Activated CD8-positive, alpha-beta memory T cell treated with anti-CD3 and anti-CD28 coated beads for 48 hours (primary cell): Measurements from ENCODE around the gene PAX2.

Experiments
- DNase-seq, 3 experiments: peaks; one replicate each; pipeline ENCODE4 v3.0.0-alpha.2; 2020; ENCODE audit warnings: low read depth in 2 of 3, low spot score in 2 of 3

The PAX2 gene

DNA sequence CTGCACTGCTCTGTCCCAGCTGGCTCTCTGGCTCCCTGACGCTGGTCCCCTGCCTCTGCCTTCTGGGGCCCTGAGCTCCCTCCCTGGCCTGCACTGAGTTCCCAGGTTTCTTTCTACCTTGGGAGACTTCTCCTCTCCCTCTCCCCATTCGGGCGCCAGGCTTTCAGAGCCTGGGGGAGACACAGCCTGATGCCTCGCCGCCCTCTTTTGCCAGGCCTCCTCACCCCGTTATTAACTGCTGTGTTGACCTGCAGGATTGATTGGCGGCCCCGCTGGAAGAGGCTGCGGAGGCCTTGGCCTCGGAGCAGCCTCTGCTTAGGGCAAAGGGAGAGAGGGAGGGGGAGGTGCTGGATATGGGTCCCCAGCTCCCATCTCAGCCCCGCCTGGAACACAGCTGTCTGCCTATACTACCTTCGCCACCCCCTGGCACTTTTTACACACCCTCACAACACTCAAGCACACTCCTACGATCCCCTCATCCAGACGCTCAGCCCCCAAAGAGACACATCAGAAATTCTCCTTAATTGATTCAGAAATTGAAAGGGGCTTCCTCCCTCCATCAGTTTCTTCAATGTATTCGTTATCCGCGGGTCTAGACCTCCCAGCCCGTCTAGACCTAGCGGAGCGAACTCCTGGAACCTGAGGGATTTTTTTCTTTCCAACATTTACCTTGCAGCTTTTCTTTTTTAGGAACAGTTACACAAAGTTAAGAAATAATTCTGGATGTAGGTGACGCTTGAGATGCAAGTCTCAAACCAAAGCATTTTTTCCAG, 7.1 kb upstream of the PAX2 start:
- DNase-seq, result no peak

GRCh38 chr10:100739517-100740368, 5.6 kb upstream of the PAX2 start:
- no peak for DNase-seq

DNA sequence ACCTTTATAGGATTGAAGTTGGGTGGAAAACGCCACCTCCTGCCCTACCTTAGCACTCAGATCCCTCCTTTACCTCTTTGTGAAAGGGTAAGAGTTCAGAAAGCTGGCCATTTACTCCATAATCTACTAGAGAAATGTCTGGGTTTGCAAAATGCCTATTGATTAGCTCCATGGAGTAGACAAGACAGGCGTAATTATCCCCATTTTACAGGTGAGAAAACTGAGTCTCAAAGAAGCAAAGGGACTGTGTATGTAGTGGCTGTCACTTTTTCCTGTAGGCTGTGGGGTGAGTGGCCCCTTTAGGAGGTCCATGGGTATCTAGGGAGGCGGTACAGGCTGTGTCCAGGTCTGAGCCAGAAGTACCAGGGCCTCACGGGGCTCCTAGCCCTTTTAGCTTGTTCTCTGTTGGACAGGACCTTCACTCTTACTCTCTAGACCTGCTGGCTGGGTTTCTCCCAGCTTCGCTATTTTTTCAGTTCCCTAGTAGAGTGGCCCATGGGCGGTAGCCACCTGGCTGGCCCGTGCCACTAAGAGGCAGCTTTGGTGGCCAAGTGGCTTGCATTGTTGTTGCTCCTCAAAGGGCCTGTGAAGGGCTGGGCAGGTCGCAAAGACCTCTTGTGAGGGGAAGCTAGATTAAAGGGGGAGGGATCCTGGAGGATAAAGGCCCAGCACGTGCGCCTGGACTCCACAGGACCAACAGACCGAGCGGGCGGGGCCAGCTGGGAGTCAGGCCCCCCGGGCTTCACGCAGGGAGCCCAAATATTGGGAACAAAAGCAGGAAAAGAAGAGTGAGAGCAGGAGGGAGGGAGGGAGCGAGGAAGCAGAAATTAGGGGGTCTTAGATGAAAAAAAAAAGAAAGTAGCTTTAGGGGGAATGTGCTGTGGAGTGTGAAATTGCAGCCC, 4.7 kb upstream of the PAX2 start:
- no peak for DNase-seq

DNA sequence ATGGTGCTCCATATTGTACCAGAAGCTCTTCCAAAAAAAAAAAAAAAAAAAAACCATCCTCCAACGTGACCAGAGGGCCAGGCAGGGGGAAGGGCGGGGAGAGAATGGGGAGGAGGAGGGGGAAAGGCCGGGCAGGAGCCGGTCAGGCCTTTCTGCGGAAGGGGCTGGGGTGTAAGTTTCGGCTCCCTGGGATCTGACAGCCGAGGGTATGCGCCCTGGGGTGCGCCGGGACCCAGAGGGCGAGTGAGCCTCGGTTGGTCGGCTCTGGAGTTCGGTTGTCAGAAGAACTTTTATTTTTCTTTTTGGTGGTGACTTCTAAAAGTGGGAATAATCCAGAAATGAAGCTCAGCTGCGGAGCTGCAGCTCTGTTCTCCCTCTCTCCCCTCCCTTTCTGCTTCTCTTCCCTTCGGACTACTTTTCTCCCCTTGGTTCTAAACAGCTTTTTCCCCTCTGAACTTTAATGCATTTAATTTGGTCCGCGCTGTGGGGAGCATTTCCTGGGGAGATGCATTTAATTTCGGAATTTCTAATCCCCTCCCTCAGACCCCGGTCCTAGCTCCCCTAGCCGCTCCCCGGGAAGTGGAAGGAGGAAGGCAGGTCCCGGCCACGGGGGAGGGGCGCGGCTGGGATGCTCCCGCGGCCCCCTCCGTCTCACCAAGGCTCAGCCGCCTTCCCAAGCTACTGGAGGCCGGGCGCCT, 3.9 kb upstream of the PAX2 start:
- no peak for DNase-seq

DNA sequence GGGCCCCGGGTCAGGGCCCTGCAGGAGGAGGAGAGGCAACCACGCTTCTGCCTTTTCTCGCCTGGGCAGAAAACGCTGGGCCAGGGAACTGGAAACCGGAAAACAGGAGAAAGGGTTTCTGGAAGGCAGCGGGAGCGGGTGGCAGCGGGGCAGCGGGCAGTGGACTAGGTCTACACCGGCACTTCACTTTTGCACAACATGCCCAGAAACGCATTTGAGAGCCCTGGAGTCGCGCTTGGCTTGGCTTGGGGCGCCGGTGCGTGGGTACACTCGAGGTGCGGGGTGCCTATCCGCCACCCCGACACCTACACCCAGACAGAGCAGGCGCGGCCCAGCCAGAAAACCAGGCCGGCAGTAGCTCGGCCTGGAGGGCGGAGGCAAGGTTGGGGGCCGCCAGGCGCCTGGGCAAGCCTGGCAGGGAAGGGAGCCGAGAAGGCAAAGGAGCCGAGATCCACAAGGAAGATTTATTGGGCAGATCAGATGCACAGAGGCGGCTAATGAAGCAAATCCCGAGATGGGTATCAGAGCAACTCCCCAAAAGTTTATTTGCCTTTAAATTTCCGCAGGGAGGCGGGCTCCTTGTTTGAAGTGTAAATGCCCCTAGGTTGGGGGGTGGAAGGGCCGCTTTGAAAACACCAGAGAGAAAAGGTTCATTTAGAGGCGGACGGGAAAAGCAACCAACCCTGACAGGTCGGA, 3.2 kb upstream of the PAX2 start:
- DNase-seq, result no peak

GRCh38 chr10:100742936-100743335, 2.4 kb upstream of the PAX2 start:
- DNase-seq, result no peak

- no peak for DNase-seq
Measured at GRCh38 chr10:100743626-100744135, 1.7 kb upstream of the PAX2 start.

DNA sequence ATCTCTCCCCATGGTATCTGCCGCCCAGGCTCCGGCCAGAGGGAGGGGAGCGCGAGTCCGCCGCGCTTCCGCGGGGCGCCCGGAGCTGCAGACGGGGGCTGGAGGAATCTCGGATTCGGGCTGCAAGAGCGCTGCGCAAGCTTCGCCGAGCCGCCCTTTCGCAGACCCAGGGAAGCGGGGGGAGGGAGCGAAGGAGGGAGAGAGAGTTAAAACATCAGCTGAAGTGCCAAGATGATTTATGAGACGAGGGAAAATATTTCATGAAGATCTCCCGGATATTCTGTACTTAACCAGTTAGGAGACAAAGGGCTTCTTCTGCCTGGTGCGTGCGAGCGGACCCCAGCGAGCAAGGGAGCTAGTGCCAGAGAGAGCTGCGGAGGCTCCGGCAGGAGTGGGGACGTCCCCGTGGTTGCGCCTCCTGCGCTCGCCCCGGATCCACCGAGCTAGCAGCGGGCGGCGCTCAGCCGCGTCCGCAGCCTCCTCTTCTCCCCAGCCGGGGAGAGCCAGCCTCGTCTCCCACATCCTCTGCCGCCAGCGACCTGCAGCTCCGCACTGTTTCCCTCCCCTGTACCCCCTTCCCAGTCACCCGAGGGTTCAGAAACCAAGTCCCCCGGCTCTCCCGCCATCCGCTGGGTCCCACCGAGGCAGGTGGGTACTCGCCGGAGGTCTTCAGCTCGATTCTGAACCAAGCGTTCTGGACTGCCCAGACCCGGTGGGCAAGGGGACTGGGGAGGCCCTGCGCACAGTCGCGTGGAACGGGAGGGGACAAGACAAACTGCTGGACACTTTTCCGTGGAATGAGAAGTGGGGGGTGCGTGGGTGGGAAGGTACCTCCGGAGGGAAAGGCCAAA, 1.0 kb upstream of the PAX2 start:
- no peak for DNase-seq

DNA sequence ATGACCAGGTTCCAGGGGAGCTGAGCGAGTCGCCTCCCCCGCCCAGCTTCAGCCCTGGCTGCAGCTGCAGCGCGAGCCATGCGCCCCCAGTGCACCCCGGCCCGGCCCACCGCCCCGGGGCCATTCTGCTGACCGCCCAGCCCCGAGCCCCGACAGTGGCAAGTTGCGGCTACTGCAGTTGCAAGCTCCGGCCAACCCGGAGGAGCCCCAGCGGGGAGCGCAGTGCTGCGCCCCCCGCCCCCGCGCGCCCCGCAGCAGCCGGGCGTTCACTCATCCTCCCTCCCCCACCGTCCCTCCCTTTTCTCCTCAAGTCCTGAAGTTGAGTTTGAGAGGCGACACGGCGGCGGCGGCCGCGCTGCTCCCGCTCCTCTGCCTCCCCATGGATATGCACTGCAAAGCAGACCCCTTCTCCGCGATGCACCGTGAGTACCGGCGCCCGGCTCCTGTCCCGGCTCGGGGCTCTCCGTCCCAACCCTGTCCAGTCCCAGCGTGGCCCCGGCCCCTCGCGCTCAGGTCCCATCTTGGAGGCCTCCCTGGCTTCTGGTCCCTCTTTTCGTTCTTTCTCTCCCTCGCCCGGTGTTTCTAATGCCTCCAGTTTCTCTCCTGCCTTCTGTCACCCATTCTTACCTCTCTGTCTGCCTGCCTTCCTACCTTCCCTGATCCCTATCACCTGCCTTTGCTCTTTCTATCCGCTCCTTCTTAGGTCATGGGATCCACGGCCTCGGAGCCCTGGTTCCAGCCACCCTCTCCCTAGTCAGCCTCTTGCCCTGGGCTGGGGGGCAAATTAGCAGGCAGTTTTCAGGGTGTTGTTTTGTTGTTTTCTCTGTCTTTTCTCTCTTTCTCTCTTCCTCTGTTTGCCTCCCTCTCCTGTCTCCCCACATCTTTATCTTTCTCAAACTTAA, 751 bp downstream of the PAX2 start:
- no peak for DNase-seq

- no peak for DNase-seq
Measured at GRCh38 chr10:100746784-100747455, 1.5 kb downstream of the PAX2 start.

GRCh38 chr10:100747456-100748230, 2.3 kb downstream of the PAX2 start:
- DNase-seq, result no peak

GRCh38 chr10:100748231-100749058, 3.1 kb downstream of the PAX2 start:
- no peak for DNase-seq

- DNase-seq, result no peak
Measured at GRCh38 chr10:100749059-100749308, 3.6 kb downstream of the PAX2 start.

DNA sequence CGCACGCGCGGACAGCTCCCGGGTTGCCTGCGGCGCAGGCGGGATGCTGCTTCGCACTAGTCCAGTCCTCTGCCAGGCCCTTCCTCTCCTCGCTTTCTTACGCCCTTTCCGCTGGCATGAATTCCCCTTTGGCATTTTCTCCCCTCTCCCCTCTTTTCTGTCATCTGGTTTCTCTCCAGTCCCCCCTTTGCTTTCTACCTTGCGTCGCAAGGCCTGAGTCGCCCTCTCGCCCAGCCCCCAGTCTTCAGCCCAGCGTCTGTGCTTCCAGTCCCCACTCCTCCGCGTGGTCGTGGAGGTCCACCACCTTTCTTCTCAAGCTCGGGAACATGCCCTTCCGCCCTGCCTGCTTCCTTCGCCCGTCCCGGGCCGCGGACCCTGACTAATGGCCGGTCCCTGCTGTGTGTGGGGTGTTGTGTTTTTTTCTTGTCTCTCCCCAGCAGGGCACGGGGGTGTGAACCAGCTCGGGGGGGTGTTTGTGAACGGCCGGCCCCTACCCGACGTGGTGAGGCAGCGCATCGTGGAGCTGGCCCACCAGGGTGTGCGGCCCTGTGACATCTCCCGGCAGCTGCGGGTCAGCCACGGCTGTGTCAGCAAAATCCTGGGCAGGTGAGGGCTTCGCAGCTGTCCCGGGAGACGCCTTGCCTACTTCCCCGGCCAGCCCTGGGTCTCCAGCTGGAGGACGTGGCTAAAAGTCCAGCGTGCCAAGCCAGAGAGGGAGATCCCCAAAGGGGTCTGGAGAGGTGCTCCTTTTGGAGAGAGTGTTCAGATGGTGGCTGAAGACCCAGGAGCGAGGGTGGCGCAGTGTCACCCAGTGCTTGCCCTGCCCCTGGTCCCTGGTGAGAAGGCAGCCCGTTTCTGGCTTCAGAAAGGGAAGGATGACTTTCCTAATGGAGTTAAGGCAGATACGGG, 4.2 kb downstream of the PAX2 start:
- no peak for DNase-seq
